Stimulated activated CD4-positive, alpha-beta T cell treated with anti-CD3 and anti-CD28 coated beads, Interleukin-2, amount 100 ng/mL, for 4 hours (primary cell): ENCODE results near the gene CABP4.
"Not testable (repeated sequence)": the region's sequence is repeated elsewhere in the genome, so short reads cannot be mapped to it uniquely, and the experiment has no call there.

Experiments
- DNase-seq: peaks from one replicate; pipeline ENCODE4 v3.0.0-alpha.2; 2020; ENCODE audit warnings: low read depth

The CABP4 gene

DNA sequence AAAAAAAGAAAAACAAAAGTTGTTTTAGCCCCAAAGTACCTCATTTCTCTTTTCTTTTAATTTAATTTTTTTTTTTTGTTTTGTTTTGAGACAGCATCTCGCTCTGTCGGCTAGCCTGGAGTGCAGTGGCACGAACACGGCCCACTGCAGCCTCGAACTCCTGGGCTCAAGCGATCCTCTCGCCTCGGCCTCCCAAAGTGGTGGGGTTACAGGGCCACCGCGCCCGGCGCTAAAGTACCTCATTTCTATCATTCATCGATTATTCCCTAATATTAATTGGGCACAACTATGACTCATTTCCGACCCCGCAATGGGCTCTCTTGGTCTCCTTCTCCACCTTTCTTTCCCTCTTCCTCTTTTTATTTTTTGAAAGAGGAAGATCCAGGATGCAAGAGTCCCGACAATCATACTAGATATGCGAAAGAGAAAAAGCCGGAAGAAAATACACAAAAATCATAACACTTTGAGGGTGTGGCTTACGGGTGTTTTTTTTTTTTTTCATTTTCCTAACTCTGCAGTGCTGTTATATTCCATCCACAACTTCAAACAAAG lies 27.2 kb downstream of the CABP4 start:
- DNase-seq, result no peak

DNA sequence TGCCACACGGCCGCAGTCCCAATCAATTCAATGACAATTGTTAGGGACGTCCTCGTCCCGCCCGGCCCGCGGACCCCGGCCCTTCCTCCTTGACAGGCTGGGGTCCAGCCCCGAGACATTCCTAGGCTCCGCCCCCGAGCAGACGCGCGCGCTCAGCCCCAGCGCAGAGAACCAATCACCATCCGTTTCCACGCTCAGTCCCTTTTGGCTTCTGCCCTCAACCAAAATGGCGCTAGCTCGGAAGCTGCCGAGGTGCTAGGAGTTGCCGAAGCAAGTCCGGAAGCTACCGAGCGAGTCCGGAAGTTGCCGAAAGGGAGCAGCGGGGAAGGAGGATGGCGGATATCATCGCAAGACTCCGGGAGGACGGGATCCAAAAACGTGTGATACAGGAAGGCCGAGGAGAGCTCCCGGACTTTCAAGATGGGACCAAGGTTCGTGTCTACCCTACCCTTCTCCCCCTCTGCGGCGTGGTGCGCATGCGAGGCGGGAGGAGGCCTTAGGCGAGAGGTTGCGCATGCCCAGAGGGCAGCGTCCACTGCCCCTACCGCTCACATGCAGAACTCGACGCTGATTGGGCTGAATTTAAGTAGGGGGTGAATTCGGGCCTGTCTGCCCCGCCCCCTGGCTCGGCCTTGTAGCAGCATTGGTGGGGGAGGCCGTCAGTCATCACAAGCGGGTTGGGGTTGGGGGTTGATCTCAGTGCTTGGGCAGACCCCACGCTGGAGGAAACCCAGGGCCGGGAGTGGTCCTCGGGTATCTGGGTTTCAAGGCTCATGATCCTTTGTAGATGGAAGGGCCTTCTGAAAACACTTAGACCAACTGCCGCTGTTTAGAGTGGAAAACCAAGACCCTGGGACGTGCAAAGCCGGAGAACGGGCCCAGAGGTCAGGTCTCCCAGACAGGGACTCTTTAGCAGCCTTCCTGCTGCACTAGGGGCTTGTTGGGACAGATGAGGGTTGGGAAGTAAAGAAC lies 28.0 kb downstream of the CABP4 start, which contains the start of gene AIP:
Gene AIP (plus strand): TSS at position 200 of the 972 bp plus-strand sequence. CDS start 133 bp downstream, at position 333.
- DNase-seq, result peak; percentile 96

DNA sequence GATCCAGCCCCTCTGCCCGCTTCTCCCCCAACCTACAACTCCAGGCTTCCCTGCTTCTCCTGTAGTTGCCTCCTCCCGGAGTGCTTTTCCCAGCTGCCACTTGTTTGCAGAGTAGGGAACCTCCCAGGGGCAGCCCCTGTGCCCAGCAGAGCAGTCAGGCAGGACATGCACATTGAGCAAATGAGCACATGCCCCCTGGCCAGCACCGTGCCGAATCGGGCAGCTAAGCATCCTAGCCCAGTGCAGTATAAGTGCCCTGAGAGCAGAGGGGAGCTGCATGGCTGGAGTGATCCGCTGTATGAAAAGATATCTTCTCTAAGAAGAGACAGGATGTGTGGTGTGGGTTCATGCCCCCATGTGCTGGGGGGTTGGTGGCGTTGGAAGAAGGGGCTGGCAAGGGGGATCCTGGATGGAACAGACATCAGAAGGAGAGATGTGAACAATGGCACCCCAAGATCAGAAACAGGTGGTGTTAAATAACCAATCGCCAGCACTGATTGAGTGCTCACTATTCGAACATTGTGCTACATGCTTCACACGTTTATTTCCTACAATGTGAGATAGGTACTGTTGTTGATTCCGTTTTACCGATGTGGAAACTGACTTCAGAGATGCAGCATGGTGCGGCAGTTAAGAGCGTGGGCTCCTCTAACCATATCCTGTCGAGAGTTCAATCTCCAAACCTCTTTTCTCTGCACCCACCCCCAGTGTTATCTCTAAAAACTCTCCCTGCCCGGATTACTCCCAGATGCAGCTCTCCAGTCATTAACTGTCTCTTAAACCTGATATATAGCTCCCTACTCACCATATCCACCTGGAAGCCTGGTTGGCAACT lies 28.9 kb downstream of the CABP4 start:
- DNase-seq, result no peak

DNA sequence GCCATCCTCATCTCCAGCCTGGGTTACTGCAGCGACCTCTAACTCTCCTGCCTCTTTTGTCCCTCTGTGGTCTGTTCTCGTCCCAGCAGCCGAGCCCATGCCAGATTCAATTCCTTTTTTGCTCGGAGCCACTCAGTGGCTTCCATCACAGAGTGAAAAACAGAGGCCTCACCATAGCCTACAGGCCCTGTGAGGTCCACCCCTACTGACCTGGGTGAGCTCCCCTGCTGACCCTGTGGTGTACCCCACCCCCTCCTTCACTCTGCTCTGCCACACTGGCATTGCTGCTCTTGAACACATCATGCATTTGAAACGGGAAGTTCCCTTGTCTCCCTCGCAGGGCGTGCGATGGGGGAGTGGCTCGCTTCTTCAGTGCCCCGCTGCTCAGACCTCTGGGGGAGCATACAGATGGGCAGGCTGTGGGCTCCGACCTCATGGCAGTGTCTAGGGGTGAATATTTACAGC lies 29.7 kb downstream of the CABP4 start:
- DNase-seq, result no peak

DNA sequence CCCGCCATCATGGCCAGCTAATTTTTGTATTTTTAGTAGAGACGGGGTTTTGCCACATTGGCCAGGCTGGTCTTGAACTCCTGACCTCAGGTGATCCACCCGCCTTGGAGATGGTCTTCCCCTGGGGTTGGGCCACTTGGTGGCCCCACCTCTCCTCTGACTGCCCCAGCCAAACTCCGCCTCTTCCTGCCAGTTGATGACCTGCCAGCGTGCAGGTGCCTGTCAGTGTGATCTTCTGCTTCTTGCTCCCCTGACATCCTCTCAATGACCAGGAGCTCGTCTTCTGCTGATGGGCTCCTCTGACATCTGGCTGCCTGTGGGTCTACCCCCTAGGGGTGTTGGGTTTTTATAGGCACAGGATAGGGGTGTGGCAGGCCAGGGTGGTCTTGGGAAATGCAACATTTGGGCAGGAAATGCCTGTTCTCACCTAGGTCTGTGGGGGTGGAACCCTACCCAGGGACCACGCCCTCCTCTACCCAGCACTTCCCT lies 30.8 kb downstream of the CABP4 start:
- DNase-seq, result not testable (repeated sequence)

DNA sequence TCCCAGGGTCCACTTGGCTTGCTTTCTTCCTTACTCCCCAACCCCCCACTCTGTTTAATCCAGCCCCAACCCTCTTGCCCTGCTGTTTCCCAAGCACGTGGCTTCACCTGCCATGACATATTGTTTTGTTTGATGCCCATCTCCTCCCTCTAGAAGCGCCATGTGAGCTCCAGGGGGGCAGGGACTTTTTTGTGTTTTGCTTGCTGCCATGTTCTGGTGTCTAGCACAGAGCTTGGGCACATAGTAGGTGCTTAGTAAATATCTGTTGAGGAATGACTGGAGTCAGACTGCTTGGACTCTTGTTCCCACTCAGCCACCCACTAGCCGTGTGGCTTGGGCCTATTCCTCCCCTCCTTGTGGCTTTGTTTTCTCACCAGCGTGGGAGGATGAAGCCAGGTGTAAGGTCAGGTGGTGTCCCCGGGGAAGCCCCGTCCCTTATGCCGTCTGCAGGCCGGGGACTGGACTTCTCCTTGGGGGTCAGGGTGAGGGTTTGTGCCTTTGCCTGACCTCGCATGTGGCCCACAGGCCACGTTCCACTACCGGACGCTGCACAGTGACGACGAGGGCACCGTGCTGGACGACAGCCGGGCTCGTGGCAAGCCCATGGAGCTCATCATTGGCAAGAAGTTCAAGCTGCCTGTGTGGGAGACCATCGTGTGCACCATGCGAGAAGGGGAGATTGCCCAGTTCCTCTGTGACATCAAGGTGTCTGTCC lies 31.5 kb downstream of the CABP4 start:
- no peak for DNase-seq

DNA sequence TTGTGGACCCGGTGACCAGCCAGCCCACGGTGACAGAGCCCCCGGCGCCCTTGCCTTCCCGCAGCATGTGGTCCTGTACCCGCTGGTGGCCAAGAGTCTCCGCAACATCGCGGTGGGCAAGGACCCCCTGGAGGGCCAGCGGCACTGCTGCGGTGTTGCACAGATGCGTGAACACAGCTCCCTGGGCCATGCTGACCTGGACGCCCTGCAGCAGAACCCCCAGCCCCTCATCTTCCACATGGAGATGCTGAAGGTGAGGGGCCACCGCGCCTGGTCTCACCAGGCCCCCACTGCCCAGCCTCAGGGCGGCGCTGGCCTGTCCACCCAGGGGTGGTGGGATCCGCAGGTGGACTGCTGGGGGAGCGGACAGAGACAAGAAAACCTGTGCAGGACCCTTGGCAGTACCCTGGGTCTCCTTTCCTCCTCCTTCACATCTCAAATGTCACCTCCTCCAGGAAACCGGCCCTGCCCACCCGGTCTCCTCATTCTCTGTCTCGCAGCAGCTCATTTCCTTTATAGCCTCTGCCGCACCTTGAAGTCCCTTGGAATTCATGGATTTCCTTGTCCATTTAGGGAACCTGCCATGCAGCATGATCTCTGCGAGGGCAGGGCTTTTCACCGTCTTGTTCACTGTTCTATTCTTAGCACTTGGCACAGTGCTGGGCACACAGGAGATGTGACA lies 34.2 kb downstream of the CABP4 start:
- no peak for DNase-seq

DNA sequence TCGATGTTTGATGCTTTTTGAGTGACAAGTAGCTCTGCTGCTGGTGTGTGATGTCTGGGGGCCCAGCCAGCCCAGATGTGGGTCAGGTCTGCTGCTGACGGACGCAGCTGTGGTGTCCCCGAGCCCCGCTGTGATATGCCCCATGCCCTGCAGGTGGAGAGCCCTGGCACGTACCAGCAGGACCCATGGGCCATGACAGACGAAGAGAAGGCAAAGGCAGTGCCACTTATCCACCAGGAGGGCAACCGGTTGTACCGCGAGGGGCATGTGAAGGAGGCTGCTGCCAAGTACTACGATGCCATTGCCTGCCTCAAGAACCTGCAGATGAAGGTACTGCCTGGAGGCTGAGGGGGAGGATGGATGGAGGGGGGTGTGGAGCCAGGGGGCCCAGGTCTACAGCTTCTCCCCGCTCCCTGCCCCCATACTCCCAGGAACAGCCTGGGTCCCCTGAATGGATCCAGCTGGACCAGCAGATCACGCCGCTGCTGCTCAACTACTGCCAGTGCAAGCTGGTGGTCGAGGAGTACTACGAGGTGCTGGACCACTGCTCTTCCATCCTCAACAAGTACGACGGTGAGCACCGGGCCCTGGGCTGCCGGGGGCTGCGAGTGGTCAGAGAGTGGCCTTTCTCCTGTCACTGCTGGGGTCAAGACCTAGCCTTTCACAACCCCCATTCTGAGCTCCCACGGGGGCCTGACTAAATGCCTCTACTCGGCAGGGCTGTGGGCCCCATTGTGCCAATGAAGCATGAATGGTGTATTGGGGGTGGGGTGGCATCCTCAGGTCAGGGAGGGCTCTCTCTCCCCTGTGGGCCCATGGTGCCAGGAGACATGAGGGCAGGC lies 35.0 kb downstream of the CABP4 start:
- no peak for DNase-seq

DNA sequence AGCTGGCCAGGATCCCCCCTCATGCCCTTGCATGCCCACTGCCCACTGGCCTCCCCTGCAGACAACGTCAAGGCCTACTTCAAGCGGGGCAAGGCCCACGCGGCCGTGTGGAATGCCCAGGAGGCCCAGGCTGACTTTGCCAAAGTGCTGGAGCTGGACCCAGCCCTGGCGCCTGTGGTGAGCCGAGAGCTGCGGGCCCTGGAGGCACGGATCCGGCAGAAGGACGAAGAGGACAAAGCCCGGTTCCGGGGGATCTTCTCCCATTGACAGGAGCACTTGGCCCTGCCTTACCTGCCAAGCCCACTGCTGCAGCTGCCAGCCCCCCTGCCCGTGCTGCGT lies 35.5 kb downstream of the CABP4 start:
- no peak for DNase-seq

DNA sequence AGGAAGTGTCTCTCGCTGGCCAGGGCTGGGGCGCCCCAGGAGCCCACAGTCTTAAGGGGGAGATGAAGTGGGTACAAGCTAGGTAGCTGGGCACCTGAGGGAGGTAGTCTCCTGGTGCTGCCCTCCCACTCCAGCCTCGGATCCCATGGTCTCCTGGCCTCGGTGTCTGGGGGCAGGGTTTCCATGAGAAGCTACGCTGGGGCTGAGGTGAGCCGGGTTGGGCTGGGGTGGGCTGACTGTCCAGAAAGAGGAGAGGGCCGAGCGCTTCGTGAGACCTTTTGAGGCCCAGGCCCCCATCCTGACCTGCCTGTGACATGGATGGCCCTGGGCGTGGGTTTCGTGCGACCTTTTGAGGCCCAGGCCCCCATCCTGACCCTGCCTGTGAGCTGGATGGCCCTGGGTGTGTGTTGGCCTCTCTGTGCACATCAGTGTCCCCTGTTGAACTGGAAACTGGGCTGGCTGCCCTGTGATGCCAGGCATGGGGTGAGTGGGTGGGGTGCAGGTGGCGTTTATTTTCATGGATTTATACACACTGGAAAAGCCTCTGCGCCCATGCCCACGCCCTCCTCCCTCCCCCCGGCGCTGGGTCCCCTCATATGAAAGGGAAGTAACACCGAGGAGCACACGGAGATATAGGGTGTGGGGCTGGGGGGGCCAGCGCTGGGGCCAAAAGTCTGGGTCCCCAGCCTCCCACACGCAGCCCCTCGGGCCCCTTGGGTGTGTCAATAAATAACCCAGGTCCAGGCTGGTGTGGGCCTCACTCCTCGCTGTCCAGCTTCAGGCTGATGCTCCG lies 36.3 kb downstream of the CABP4 start:
- DNase-seq, result no peak

DNA sequence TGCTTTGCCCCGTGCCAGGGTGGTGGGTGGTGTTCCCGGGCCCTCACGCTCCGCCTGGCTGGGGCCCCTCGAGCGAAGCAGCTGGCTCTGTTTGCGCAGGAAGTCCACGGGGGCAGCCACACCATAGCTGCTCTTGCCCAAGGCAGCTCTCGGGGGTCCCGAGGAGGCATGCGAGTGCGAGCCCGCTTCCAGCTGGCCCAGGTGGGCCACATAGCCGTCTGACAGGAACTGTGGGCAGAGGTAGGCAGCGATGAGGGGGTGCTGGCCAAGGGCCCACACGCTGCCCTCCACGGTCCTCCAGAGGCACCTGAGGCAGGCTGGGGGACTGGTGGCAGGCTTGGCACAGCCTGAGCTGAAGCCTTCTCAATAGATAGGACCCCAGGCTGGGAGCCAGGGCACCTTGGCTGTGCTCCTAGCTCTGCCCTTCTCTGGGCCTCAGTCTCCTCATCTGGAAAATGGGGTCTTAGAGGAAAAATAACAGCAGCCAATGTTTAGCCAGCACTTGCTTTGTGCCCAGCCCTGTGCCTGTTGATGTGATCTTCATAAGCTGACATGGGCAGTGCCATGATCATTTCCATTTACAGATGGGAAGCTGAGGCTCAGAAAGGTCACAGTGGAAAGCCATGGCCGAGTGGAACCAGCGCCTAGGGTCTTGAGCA lies 37.0 kb downstream of the CABP4 start:
- no peak for DNase-seq

DNA sequence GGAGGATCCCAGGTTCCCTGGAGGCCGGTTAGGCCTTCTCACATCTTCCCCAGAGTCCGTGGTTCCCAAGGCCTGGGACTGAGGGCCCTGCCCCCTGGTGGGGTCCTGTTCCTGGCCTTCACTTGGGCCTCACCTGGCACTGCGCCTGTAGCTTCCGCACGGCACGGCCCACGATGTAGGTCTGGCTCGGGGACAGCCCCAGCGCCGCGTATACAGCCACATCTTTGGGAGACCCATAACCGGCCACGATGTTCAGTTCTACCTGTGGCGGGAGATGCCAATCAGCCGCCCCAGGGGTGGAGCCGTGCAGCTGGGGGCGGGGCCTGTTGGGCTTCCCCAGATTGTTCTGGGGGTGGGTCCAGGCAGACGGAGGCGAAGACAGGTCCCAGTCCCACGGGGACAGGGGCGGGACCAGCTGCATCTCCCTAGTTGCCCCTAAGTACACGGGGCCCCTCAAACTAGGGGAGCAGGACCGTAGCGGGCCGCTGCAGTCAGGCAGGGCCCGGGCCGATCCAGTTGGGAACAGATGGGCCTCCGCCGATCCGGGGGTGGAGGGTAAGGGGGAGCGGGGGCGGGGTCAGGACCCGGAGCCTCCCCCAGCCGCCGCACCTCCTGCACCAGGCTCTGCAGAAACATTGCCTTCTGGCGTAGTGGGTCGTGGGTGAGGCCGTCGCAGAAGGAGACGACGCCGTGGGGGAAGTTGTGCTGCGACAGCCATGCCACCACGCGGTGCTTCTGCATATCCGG lies 37.8 kb downstream of the CABP4 start:
- no peak for DNase-seq

DNA sequence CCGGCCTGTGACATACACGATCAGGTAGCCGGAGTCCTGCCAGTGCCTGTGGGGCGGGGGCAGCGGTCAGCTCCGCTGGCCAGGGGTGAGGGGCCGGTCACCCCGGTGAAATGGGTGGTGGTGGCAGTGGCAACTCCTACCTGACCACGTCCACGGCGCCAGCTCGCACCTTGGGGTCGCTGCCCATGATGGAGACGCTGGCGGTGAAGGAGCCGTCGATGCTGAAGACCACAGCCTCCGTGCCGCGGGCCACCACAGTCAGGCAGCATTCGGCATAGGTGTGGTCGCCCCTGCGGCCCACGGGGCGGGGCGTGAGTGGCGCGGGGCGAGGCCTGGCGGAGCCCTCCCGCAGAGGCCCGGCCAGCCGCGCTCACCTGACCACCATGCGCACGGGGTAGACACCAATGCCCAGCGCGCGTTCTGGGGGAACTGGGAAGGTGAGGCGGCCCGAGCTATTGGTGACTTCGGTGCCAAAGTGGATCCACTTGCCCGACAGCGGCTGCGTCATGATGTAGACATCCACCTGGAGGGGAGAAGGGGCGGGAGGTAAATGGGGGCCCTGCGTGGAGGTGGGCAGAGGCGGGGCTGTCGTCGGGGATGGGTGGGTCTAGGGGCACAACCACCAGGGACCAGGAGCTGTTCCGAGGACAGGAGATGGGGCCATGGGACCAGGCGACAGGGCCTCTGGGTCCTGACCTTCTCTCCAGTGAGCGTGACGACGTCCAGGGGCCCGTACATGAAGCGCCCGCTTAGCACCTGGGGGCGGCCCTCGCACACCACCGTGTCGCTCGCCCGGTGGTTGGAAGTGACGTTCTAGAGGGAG lies 38.6 kb downstream of the CABP4 start:
- no peak for DNase-seq

DNA sequence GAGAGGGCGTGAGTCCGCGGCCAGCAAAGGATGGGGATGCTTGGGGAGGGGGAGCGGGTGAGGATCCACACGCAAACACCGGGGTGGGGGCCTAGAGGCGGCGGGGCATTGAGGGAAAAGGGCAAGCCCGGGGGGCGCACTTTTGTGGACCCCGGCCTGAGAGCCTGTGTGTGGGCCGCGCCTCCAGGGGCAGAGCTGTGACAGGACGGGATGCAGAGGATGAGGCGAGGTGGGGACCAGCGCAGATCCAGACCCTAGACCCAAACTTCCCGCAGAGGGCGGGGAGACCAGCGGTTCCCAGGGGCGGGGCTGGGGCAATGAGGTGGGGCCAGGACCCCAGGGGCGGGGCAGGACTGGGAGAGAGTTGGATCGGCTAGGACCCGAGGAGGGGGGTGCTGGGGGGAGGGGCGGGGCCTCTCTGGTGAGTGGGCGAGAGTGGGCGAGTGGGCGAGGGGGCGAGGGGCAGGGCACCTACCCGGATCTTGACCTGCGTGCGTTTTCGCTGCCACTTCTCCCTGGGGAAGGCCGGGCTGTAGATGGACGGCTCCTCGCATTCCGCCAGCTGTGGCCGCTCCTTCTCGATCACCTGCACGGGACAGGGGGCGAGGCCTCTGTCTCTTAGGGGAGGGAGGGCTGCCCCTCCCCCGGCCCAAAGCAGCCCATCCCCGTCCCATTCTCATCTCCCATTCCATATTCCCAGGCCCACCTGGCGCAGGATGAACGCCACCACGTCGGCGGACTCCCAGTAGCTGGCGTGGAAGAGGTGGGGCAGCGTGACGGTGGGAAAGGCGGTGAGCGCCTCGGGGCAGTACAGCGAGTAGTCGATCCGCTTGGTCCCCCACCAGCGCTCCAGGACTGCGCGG lies 39.4 kb downstream of the CABP4 start:
- no peak for DNase-seq

DNA sequence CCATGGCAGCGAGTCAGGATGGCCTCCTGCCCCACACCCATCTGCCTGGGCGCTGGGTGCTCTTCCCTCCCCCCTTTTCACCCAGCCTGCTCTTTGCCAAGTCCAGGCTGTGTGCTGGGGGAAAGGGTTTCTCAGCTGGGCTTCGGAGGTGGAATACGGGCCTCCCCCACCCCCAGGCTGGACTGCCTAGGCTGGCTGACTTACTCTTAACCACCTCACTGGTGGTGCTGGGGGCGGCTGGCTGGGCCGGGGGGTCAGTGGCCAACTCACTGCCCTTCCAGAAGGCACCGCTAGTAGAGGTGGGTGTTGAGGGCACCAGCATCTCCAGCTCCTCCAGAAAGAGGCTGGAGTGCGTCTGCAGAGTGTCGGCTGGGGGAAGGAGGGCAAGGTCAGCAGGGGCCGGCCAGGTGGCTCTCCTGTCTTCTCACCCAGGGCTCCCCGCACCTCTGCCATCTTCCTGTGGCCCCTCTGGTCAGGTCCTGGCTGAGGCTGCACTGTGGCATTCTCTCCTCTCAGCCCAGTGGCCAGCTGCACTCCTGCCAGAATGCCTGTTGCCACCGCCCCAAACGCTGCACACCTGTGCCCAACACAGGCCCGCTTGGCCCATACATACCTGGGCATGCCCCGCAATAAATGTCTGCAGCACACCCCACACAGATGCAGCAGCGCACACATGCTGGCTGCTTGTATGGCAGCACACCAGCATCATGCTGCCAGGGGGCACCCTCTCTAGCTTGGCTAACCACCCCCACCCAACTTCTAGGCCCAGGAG lies 40.3 kb downstream of the CABP4 start:
- DNase-seq, result no peak
